ENCODE results near the gene C9orf152. TPM values are rescaled to one million over a fixed set of nuclear protein-coding genes. Genes with fewer than 3 reads are reported as not detected.

The C9orf152 gene, protein sequence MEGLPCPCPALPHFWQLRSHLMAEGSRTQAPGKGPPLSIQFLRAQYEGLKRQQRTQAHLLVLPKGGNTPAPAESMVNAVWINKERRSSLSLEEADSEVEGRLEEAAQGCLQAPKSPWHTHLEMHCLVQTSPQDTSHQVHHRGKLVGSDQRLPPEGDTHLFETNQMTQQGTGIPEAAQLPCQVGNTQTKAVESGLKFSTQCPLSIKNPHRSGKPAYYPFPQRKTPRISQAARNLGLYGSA
- total RNA-seq (not detected), polyA plus RNA-seq (under 1 TPM in 1 of 3 donors, not detected in 2; 0.13 TPM)
- long read RNA-seq, donor 1, result 0 reads
- long read RNA-seq, donor 2, result 0 reads
- long read RNA-seq, donor 3, result 0 reads
- long read RNA-seq, donor 4, result 0 reads
- long read RNA-seq, donor 5, result 0 reads
- long read RNA-seq, donor 6, result 0 reads
- long read RNA-seq, donor 7, result 0 reads
- long read RNA-seq, donor 8, result 0 reads
- long read RNA-seq, donor 9, result 0 reads
- long read RNA-seq, donor 10, result 0 reads

DNA sequence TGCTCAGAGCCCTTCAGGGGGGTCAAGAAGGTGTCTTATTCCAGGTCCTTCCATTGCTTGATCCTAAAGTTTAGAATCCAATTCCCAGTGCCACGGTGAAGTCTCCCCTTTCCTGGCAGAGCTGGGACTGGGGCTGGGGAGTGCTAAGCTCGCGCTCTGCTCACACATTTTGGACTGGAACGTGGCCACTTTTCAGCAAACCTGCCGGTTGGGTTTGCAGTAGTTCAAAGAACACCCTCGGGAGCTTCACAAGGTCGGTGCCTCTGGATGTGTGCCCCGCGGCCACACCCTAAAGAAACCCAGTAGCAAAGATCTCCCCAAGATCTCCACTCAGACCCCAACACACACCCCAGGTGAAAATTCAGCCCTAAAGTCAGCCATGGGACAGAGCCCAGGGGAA lies at the start of gene C9orf152:
C9orf152 (minus strand) TSS at position 129 of the 400 bp plus-strand sequence. CDS start 580 bp downstream, outside the sequence.
- no peak for DNase-seq
- Histone ChIP-seq H3K4me1 (replicated peaks in 1 of 2) (no peaks in the 10 kb centered on the region), H3K27ac (no peak within 1 kb of the TSS), H3K36me3 (replicated peaks in 1 of 2) (no peaks in the 10 kb centered on the region), H3K9me3 (replicated peaks in 1 of 3) (no peaks in the 10 kb centered on the region), H3K4me3 (no peak within 1 kb of the TSS), H3K27me3 (peaks cover 4% of the 10 kb centered on the region)
- TF ChIP-seq, protein P1, sequence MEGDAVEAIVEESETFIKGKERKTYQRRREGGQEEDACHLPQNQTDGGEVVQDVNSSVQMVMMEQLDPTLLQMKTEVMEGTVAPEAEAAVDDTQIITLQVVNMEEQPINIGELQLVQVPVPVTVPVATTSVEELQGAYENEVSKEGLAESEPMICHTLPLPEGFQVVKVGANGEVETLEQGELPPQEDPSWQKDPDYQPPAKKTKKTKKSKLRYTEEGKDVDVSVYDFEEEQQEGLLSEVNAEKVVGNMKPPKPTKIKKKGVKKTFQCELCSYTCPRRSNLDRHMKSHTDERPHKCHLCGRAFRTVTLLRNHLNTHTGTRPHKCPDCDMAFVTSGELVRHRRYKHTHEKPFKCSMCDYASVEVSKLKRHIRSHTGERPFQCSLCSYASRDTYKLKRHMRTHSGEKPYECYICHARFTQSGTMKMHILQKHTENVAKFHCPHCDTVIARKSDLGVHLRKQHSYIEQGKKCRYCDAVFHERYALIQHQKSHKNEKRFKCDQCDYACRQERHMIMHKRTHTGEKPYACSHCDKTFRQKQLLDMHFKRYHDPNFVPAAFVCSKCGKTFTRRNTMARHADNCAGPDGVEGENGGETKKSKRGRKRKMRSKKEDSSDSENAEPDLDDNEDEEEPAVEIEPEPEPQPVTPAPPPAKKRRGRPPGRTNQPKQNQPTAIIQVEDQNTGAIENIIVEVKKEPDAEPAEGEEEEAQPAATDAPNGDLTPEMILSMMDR (IDR thresholded peaks at IDR 0.05), result no peak
- no peak for TF ChIP-seq POLR2A (IDR thresholded peaks at IDR 0.05)
- intact Hi-C loops (cut with DNase I), result no loop called here
- WGBS, 4 donors, result 66 to 88% (median 80%) methylated on average over 7 to 9 of the region's 9 CpGs

DNA sequence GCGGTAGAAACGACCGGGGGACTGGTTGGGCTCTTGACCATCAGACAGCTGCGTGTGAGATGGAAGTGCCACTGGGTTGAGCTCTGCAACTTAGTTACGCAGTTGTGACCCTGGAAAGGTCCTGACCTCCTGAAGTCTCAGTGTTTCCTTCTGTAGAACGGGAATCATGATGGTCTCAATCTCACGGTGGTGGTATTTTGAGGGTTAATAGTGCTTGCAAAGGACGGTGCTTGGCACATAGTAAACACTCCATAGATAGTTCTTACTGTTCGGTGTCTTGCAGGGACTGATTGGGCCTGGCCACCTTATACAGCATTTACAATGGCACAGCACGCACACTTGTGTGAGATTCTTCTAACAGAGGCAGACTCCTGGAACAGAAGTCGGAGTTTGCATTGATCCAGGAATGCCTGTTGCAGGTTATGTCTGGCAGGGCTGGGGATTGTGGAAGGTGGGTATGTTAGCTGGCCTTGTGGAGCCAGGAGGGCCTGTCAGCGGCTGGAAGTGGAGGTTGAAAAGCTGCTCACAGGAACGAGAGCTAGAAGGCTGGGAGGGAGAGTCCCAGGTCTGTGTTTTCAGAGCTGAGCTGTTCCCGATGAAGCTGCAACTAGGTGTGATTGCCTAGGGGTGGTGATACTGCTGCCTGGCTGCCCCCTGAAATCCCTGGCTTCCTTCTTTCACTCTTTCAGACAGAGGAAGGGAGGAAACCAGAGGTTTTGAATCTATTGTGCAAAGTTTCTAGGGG lies 49.3 kb upstream of the C9orf152 start:
- Histone ChIP-seq H3K27ac (peak overlapping the region; percentile 56 to 92 (median 87)), H3K36me3 (replicated peaks in 1 of 2) (no peaks in the 10 kb centered on the region), H3K4me3 (peak overlapping the region; percentile 12 to 88 (median 72)), H3K27me3 (no peaks in the 10 kb centered on the region), H3K9me3 (replicated peaks in 1 of 3) (no peaks in the 10 kb centered on the region), H3K4me1 (replicated peaks in 1 of 2) (peaks cover 9 to 30% of the 10 kb centered on the region in 2 donors)
- no peak for TF ChIP-seq POLR2A (IDR thresholded peaks at IDR 0.05)
- TF ChIP-seq, protein P1 (IDR thresholded peaks at IDR 0.05), result peak in 1 of 6 experiments; percentile 5
- intact Hi-C loops (cut with DNase I), result no loop called here
- WGBS, 4 donors, result 9 to 29% (median 12%) methylated on average over 8 to 14 of the region's 14 CpGs
- DNase-seq, result peak; percentile 20 to 58 (median 23)

DNA sequence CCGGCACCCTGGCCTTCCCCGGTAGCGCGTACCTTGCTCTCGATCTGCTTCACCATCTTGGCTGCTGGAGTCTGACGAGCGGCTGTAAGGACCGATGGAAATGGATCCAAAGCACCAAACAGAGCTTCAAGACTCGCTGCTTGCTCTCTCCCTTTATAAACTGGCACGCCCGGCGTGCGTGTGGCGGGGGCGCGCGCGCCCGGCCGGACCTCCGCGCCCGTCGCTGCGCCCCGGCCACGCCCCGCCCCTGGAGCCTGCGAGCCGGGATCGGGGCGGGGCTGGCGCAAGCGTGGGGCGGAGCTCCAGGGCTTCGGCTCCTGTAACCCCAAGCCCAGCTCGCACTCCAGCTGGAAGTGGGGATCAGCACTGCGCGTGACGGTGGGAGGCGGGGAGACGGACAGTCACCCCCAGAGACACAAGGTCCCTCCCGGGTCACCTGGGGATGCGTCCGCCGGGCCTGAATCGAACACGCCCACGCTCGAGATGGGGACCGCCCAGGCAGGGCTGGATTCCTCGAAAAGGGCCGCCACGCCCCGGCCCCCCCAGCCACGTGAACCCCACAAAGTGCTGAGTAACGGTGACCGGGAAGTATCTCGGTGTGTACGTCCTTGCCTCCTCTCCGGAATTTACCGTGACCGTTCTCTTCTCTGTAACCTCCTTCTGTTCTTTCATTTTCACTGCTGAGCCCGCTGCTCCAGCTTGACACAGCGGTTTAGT lies 48.6 kb upstream of the C9orf152 start, which contains the start of gene TXN:
TXN (minus strand) TSS at position 128 of the 717 bp plus-strand sequence; CDS start at position 56, 72 bp downstream.
- peak; percentile 86 to 96 (median 91) for DNase-seq
- TF ChIP-seq, protein P1 (IDR thresholded peaks at IDR 0.05), result no peak
- TF ChIP-seq POLR2A (IDR thresholded peaks at IDR 0.05), result peak; percentile 88 to 90
- Histone ChIP-seq H3K4me1 (replicated peaks in 1 of 2) (peaks cover 9 to 30% of the 10 kb centered on the region in 2 donors), H3K27me3 (no peaks in the 10 kb centered on the region), H3K9me3 (replicated peaks in 1 of 3) (no peaks in the 10 kb centered on the region), H3K4me3 (peak within 1 kb of the TSS; percentile 62 to 88 (median 72)), H3K27ac (peak within 1 kb of the TSS; percentile 56 to 92 (median 87)), H3K36me3 (replicated peaks in 1 of 2) (no peaks in the 10 kb centered on the region)
- 0 to 1% (median 0%) methylated on average over 19 to 65 of the region's 65 CpGs for WGBS, 4 donors
- intact Hi-C loops (cut with DNase I), result no loop called here

Data from adrenal gland (tissue), 19 donors.